Measurements from ENCODE around the gene STX3.

STX3 gene

DNA sequence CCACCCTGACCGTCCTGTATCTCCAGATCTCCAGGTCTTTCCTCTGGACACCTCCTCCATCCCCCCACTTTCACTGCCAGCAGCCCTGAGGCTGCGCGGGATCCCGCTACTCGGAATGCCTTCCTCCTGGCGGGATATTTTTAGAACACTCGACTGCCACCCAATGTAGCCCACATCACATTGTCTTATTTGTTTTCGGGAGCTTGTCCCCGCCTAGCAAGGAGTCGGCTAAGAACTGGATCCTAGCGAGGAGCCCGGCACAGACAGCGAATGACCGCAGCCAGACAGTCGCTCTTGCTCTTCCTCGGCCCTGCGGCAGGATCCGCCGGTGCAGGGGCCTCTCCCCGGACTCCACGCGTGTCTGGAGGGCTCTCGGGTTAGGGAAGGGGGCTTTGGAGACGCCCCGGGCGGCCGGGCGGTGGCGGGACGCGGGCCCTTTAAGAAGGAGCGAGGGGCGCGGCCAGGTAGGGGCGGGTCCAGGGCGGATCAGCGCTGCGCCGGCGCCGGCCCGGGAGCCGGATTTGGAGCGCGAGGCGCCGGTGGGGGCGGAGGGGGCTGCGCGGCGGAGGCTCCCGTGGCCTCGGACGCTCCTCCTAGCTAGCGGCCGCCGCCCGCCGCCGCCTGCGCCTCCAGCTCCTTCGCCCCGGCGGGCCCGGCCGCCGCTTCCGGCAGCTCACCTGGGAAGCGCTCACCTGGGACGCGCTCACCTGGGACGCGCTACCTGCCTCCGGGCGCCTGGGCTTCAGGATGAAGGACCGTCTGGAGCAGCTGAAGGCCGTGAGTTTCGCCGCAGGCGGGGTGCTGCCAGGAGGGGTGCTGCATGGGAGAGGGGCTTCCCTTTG is at the start of gene STX3:
Gene STX3 (plus strand): TSS at position 518 of the 842 bp plus-strand sequence. CDS start 230 bp downstream, at position 748.
- Histone ChIP-seq H3K27ac (peak within 1 kb of the TSS; percentile 84), H3K27me3 (replicated peaks) (no peaks in the 10 kb centered on the region), H3K4me3 (ENCODE audit: low read depth, low read length) (peak within 1 kb of the TSS; percentile 88), H3K36me3 (replicated peaks) (peaks cover 2% of the 10 kb centered on the region)
- peak; percentile 40 for DNase-seq
- TF ChIP-seq, protein P1, sequence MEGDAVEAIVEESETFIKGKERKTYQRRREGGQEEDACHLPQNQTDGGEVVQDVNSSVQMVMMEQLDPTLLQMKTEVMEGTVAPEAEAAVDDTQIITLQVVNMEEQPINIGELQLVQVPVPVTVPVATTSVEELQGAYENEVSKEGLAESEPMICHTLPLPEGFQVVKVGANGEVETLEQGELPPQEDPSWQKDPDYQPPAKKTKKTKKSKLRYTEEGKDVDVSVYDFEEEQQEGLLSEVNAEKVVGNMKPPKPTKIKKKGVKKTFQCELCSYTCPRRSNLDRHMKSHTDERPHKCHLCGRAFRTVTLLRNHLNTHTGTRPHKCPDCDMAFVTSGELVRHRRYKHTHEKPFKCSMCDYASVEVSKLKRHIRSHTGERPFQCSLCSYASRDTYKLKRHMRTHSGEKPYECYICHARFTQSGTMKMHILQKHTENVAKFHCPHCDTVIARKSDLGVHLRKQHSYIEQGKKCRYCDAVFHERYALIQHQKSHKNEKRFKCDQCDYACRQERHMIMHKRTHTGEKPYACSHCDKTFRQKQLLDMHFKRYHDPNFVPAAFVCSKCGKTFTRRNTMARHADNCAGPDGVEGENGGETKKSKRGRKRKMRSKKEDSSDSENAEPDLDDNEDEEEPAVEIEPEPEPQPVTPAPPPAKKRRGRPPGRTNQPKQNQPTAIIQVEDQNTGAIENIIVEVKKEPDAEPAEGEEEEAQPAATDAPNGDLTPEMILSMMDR (IDR thresholded peaks at IDR 0.05; ENCODE audit: low read depth, low read length, missing control alignments), result no peak
- in situ Hi-C loops (cut with HindIII; ENCODE audit: low pct_ligation_motif_present, low sequenced_read_pairs), result no loop called here

DNA sequence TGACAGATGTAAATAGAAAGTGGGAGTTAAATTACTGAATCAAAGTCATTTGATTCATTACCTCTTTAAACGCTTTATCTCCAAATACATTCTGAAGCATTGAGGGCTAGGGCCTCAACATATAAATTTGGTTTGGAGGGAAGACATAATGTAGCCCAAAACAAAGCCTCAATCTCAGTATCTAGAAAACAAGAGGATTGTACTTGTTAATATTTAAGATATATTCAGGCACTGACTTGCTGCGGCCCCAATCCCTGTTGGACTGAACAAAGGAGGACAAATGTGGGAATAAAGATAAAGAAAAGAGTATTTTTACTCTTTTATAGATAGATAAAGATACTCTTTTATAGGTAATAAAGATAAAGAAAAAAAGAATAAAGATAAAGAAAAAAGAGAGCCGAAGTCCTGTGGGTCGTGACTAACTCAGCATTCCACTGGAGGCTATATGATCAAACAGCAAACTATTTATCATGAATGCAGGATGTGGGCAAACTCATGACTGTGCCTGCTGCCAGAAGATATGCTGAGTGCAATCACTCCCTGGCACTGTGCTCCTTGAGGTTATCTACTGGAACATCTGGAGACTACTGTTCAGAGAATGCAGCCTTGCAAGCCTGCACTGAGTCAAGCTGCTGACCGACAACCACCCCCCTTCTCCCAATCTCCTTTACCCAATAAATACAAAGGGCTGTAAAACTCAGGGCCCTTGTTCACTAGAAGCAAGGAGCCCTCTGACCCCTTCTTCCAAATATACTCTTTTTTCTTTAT is 48.5 kb upstream of the STX3 start:
- Histone ChIP-seq H3K27ac (peak overlapping the region; percentile 70), H3K27me3 (replicated peaks) (no peaks in the 10 kb centered on the region), H3K4me3 (ENCODE audit: low read depth, low read length) (no peak overlapping the region), H3K36me3 (replicated peaks) (no peaks in the 10 kb centered on the region)
- TF ChIP-seq, protein P1 (IDR thresholded peaks at IDR 0.05; ENCODE audit: low read depth, low read length, missing control alignments), result no peak
- in situ Hi-C loops (cut with HindIII; ENCODE audit: low pct_ligation_motif_present, low sequenced_read_pairs), result no loop called here
- peak; percentile 93 for DNase-seq

DNA sequence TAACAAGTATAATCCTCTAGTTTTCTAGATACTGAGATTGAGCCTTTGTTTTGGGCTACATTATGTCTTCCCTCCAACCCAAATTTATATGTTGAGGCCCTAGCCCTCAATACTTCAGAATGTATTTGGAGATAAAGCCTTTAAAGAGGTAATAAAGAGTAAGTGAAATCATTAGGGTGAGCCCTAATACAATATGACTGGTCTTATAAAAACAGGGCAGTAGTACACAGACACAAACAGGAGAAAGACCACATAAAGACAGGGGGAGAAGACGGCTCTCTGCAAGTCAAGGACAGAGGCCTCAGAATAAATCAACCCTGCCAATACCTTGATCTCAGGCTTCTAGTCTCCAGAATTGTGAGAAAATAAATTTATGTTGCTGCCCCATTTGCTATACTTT is 47.8 kb upstream of the STX3 start:
- DNase-seq, result no peak
- H3K27ac ChIP-seq, result peak overlapping the region; percentile 65
- no peaks in the 10 kb centered on the region for H3K27me3 ChIP-seq (replicated peaks)
- in situ Hi-C loops (cut with HindIII; ENCODE audit: low pct_ligation_motif_present, low sequenced_read_pairs), result no loop called here
- H3K4me3 ChIP-seq (ENCODE audit: low read depth, low read length), result no peak overlapping the region
- H3K36me3 ChIP-seq (replicated peaks), result no peaks in the 10 kb centered on the region
- TF ChIP-seq, protein P1 (IDR thresholded peaks at IDR 0.05; ENCODE audit: low read depth, low read length, missing control alignments), result no peak

DNA sequence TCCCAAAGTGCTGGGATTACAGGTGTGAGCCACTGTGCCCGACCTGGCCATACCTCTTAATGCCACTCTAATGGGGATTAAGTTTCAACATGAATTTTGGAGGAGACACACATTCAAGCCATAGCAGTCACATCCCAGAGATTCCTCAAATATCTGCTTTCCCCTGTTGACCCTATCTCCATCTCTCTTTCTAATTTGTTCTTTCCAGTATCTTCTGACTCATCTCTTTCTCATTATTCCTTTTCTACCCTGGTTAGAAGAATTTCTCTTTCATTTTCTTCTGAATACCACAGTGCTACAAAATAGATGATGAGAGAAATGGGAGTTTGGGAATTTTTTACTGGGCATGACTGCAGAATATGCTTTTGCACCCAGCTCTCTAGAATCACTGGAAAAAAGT is 46.6 kb upstream of the STX3 start:
- TF ChIP-seq, protein P1 (IDR thresholded peaks at IDR 0.05; ENCODE audit: low read depth, low read length, missing control alignments), result no peak
- Histone ChIP-seq H3K27me3 (replicated peaks) (no peaks in the 10 kb centered on the region), H3K36me3 (replicated peaks) (no peaks in the 10 kb centered on the region), H3K4me3 (ENCODE audit: low read depth, low read length) (no peak overlapping the region), H3K27ac (no peak overlapping the region)
- no peak for DNase-seq
- in situ Hi-C loops (cut with HindIII; ENCODE audit: low pct_ligation_motif_present, low sequenced_read_pairs), result no loop called here

DNA sequence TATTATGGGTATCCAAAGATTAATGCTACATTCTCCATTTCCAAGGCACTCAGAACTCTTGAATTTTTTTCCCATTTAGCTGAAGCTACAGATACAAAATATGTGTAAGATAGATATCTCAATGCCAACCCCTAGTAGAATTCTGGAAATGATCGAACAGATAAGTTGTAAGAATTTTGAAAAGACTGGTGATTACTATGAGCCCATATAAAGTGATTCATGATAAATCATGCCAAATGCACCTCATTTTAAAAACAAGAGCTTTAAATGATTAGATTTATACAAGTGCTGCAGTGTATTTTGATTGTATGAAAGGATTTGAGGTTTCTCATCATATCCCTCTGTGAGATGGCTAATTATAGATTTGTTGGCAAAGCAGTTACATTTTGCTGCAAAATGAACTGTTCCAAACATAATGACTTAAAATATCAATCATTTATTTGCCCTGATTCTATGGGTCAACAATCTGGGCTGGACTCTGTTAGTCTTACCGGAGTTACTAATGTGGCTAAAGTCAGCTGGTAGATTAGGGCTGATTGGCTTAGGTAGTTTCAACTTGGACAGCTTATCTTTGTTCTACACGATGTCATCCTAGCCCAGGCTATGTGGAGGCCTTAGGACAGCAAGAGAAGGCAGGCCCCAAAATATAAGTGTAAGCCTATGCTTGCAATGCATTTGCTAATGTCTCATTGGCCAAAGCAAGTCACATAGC is 44.9 kb upstream of the STX3 start:
- in situ Hi-C loops (cut with HindIII; ENCODE audit: low pct_ligation_motif_present, low sequenced_read_pairs), result no loop called here
- H3K27ac ChIP-seq, result no peak overlapping the region
- TF ChIP-seq, protein P1 (IDR thresholded peaks at IDR 0.05; ENCODE audit: low read depth, low read length, missing control alignments), result no peak
- H3K27me3 ChIP-seq (replicated peaks), result no peaks in the 10 kb centered on the region
- H3K36me3 ChIP-seq (replicated peaks), result no peaks in the 10 kb centered on the region
- H3K4me3 ChIP-seq (ENCODE audit: low read depth, low read length), result no peak overlapping the region
- no peak for DNase-seq

Data from brain microvascular endothelial cell (primary cell).